ENCODE results near the gene ACOT8. TPM values are rescaled to one million over a fixed set of nuclear protein-coding genes. Genes with fewer than 3 reads are reported as not detected.

The ACOT8 gene
- polyA plus RNA-seq, 1 donor (not counting 4 experiments of a cell fraction or from before 2014, with no cell fraction given), result 23.9 TPM

DNA sequence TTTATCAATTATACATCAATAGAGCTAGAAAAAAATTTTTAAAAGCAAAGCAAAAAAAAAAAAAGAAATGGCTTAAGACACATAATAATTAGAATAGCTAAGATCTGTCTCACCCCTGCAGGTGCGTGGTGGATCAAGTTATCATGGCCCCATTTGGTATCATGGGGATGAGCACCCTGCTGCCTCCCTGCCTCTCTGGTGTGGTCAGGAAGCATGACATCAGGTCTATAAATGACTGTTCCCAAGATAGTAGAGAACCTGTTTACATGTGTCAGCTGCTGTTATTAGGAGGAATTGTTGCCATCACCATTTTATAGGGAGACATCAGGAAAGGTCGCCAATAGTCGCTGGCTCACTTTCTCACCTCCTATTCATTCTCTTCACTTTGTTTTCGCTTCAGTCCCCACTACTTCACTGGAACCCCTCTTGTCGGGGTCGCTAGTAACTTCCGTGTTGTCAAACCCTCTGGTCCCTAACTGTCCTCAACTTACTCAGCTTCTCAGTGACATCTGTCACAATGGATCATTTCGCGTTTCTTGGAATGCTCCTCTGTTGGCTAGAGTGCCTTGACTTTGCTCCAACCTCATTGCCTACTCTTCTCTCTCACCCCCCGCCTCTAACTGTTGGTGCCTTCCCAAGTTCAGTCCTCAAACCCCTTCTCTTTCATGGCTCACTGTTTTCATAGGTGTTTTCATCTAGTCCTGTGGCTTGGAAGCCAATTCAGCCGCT lies 60.7 kb downstream of the ACOT8 start:
- Histone ChIP-seq H3K9ac (ENCODE audit: control insufficient read depth, extremely low read depth, insufficient read depth, low read length) (no peak overlapping the region), H2AFZ (ENCODE audit: control insufficient read depth, low read length) (no peak overlapping the region), H3K4me1 (ENCODE audit: control insufficient read depth, extremely low read depth, insufficient read depth, low read length) (peaks cover 9% of the 10 kb centered on the region), H3K4me3 (ENCODE audit: control insufficient read depth in 2 of 3, extremely low read depth in 1 of 3, insufficient read depth in 2 of 3, low read depth in 1 of 3, low read length in 3 of 3) (no peak overlapping the region), H3K9me1 (ENCODE audit: control insufficient read depth, extremely low read depth, insufficient read depth, low read length) (no peaks in the 10 kb centered on the region), H4K20me1 (ENCODE audit: control insufficient read depth, extremely low read depth, insufficient read depth, low read length) (no peaks in the 10 kb centered on the region), H3K4me2 (ENCODE audit: control insufficient read depth, extremely low read depth, insufficient read depth, low read depth, low read length) (no peak overlapping the region), H3K9me3 (ENCODE audit: control insufficient read depth, low read depth, low read length) (no peaks in the 10 kb centered on the region), H3K36me3 (ENCODE audit: control insufficient read depth in 2 of 2, extremely low read depth in 1 of 2, insufficient read depth in 2 of 2, low read length in 2 of 2) (peaks cover 16 to 27% of the 10 kb centered on the region in 2 experiments), H3K79me2 (ENCODE audit: control insufficient read depth, insufficient read depth, low read length) (peaks cover 12% of the 10 kb centered on the region), H3K27me3 (ENCODE audit: control insufficient read depth, extremely low read depth, insufficient read depth, low read length) (no peaks in the 10 kb centered on the region), H3K27ac (ENCODE audit: control insufficient read depth, insufficient read depth, low read length) (no peak overlapping the region)
- TF ChIP-seq EZH2 (IDR thresholded peaks at IDR 0.05; ENCODE audit: low read length), result no peak
- no peak for TF ChIP-seq CTCF (optimal IDR thresholded peaks at IDR 0.05 in 1 of 3, IDR thresholded peaks at IDR 0.05 in 1 of 3, conservative IDR thresholded peaks at IDR 0.05 in 1 of 3; ENCODE audit: extremely low read depth in 1 of 3, insufficient read depth in 2 of 3, low read length in 3 of 3)
- no peak for FAIRE-seq
- DNase-seq (ENCODE audit: low read depth, low spot score), result no peak
- dilution Hi-C loops (cut with MboI; ENCODE audit: extremely low pct_ligation_motif_present, low sequenced_read_pairs), result no loop called here

DNA sequence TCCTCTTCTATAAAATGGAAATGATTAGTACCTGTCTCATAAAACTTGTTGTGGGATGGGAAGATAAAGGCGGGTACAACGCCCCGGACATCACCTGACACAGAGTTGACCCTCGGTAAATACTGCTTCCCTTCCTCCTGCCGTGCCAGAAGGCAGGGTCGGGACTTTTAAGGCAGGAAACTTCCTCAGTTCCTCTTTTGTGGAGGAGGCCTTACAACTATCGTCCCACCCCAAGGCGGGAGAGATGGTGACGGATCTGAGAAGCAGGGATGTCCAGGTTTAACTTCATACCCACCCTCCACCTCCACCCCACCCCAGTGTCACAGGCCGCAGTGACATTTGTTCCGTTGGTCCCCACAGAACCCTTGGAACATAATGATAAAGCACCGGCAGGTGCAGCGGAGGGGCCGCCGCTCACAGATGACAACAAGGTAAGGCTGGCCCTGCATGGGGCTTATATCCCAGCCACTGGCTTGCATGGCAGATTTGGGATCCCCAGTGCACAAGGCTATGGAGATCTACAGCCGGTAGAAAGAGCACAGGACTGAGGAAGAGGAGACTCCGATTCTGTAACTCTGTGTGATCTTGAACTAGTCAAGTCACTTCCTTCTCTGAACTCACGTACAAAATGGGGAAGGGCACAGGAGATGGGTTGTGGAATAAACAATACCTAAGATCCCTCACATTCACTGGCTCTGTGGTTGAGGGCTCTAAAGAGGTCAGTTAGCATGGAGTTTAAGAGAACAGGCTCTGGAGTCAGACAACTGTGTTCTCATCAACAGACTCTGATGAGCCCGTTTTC lies 64.7 kb downstream of the ACOT8 start:
- Histone ChIP-seq H3K36me3 (ENCODE audit: control insufficient read depth in 2 of 2, extremely low read depth in 1 of 2, insufficient read depth in 2 of 2, low read length in 2 of 2) (peaks cover 10 to 20% of the 10 kb centered on the region in 2 experiments), H2AFZ (ENCODE audit: control insufficient read depth, low read length) (peak overlapping the region; percentile 97), H3K27me3 (ENCODE audit: control insufficient read depth, extremely low read depth, insufficient read depth, low read length) (no peaks in the 10 kb centered on the region), H3K4me3 (ENCODE audit: control insufficient read depth in 2 of 3, extremely low read depth in 1 of 3, insufficient read depth in 2 of 3, low read depth in 1 of 3, low read length in 3 of 3) (peak overlapping the region; percentile 81 to 98 (median 84)), H3K79me2 (ENCODE audit: control insufficient read depth, insufficient read depth, low read length) (peaks cover 12% of the 10 kb centered on the region), H3K9ac (ENCODE audit: control insufficient read depth, extremely low read depth, insufficient read depth, low read length) (peak overlapping the region; percentile 95), H3K9me1 (ENCODE audit: control insufficient read depth, extremely low read depth, insufficient read depth, low read length) (no peaks in the 10 kb centered on the region), H3K4me2 (ENCODE audit: control insufficient read depth, extremely low read depth, insufficient read depth, low read depth, low read length) (peak overlapping the region; percentile 97), H3K27ac (ENCODE audit: control insufficient read depth, insufficient read depth, low read length) (peak overlapping the region; percentile 91), H4K20me1 (ENCODE audit: control insufficient read depth, extremely low read depth, insufficient read depth, low read length) (no peaks in the 10 kb centered on the region), H3K9me3 (ENCODE audit: control insufficient read depth, low read depth, low read length) (no peaks in the 10 kb centered on the region), H3K4me1 (ENCODE audit: control insufficient read depth, extremely low read depth, insufficient read depth, low read length) (peaks cover 19% of the 10 kb centered on the region)
- DNase-seq (ENCODE audit: low read depth, low spot score) (no peak), FAIRE-seq (no peak)
- TF ChIP-seq CTCF (optimal IDR thresholded peaks at IDR 0.05 in 1 of 3, IDR thresholded peaks at IDR 0.05 in 1 of 3, conservative IDR thresholded peaks at IDR 0.05 in 1 of 3; ENCODE audit: extremely low read depth in 1 of 3, insufficient read depth in 2 of 3, low read length in 3 of 3) (no peak), EZH2 (IDR thresholded peaks at IDR 0.05; ENCODE audit: low read length) (no peak)
- dilution Hi-C loops (cut with MboI; ENCODE audit: extremely low pct_ligation_motif_present, low sequenced_read_pairs), result no loop called here

Other genes starting within 250 kb of the ACOT8 start
- not detected in 3 replicates for gene WFDC10A, start 227.7 kb downstream of the ACOT8 start, polyA plus RNA-seq
- gene WFDC9, start 226.1 kb downstream of the ACOT8 start, polyA plus RNA-seq, result not detected in 3 replicates
- gene WFDC11, start 187.2 kb downstream of the ACOT8 start, polyA plus RNA-seq, result not detected in 3 replicates
- not detected in 3 replicates for gene WFDC13, start 155.4 kb downstream of the ACOT8 start, polyA plus RNA-seq
- 0.10 TPM in 1 of 3 replicates, not detected in the others for gene WFDC10B, start 152.4 kb downstream of the ACOT8 start, polyA plus RNA-seq
- gene SPINT4, start 135.0 kb downstream of the ACOT8 start, polyA plus RNA-seq, result not detected in 3 replicates
- gene WFDC3, start 65.5 kb downstream of the ACOT8 start, polyA plus RNA-seq, result 0.58 to 1.5 TPM (median 1.0 TPM) in 3 replicates
- gene DNTTIP1, start 65.4 kb downstream of the ACOT8 start, polyA plus RNA-seq, result 24.9 to 43.3 TPM (median 36.1 TPM) in 3 replicates
- gene UBE2C, start 44.7 kb downstream of the ACOT8 start, polyA plus RNA-seq, result 9.1 to 69.8 TPM (median 46.6 TPM) in 3 replicates
- 0.16 TPM in 1 of 3 replicates, not detected in the others for gene TNNC2, start 30.1 kb downstream of the ACOT8 start, polyA plus RNA-seq
- gene SNX21, start 23.6 kb downstream of the ACOT8 start, polyA plus RNA-seq, result 5.2 to 8.6 TPM (median 6.9 TPM) in 3 replicates
- gene ZSWIM3, start 222 bp upstream of the ACOT8 start, polyA plus RNA-seq, result 2.0 to 2.7 TPM (median 2.3 TPM) in 3 replicates
- gene ZSWIM1, start 23.8 kb upstream of the ACOT8 start, polyA plus RNA-seq, result 4.3 to 4.9 TPM (median 4.4 TPM) in 3 replicates
- 0.19 TPM in 1 of 3 replicates, not detected in the others for gene SPATA25, start 30.2 kb upstream of the ACOT8 start, polyA plus RNA-seq
- gene NEURL2, start 33.8 kb upstream of the ACOT8 start, polyA plus RNA-seq, result 0.49 to 0.97 TPM (median 0.54 TPM) in 3 replicates
- 38.6 to 69.4 TPM (median 48.6 TPM) in 3 replicates for gene CTSA, start 33.9 kb upstream of the ACOT8 start, polyA plus RNA-seq
- gene PLTP, start 54.8 kb upstream of the ACOT8 start, polyA plus RNA-seq, result 26.3 to 58.1 TPM (median 46.5 TPM) in 3 replicates
- gene PCIF1, start 77.3 kb upstream of the ACOT8 start, polyA plus RNA-seq, result 5.4 to 12.7 TPM (median 7.0 TPM) in 3 replicates
- 5.8 to 9.1 TPM (median 6.8 TPM) in 3 replicates for gene ZNF335, start 114.8 kb upstream of the ACOT8 start, polyA plus RNA-seq
- 0.18 to 1.1 TPM (median 0.68 TPM) in 3 replicates for gene MMP9, start 151.5 kb upstream of the ACOT8 start, polyA plus RNA-seq
- gene SLC12A5, start 171.8 kb upstream of the ACOT8 start, polyA plus RNA-seq, result 0.42 to 1.0 TPM in 2 of 3 replicates, not detected in the other
- 12.8 to 23.9 TPM (median 17.6 TPM) in 3 replicates for gene NCOA5, start 232.6 kb upstream of the ACOT8 start, polyA plus RNA-seq